HG03432 (cell line): ENCODE measurements around the gene TSPAN32.

ENCODE experiments used
- ATAC-seq: cut with Tn5 transposase; IDR thresholded peaks from one replicate; pipeline ENCODE4 v1.9.1; 2021; ENCODE audit warnings: mild to moderate bottlenecking, moderate library complexity; ENCODE audit not compliant: unreplicated experiment

Gene TSPAN32

GRCh38 chr11:2266586-2267305, 35.1 kb upstream of the TSPAN32 start:
- no peak for ATAC-seq

- ATAC-seq, result no peak
Observed at GRCh38 chr11:2267306-2267850, 34.4 kb upstream of the TSPAN32 start.

GRCh38 chr11:2267851-2268728, 33.7 kb upstream of the TSPAN32 start:
- ATAC-seq, result no peak

GRCh38 chr11:2268729-2269600, 32.8 kb upstream of the TSPAN32 start:
- no peak for ATAC-seq

GRCh38 chr11:2269601-2270321, 32.1 kb upstream of the TSPAN32 start:
- no peak for ATAC-seq

GRCh38 chr11:2270322-2271076, 31.3 kb upstream of the TSPAN32 start, which contains the start of gene ASCL2:
ASCL2 (minus strand) TSS chr11:2270588; CDS start chr11:2270332, 256 bp downstream.
- ATAC-seq, result no peak

GRCh38 chr11:2271077-2271326, 30.8 kb upstream of the TSPAN32 start:
- no peak for ATAC-seq

GRCh38 chr11:2271327-2272227, 30.2 kb upstream of the TSPAN32 start:
- ATAC-seq, result no peak

GRCh38 chr11:2272228-2272945, 29.4 kb upstream of the TSPAN32 start:
- no peak for ATAC-seq

GRCh38 chr11:2272946-2273280, 28.9 kb upstream of the TSPAN32 start:
- ATAC-seq, result no peak

- ATAC-seq, result no peak
Observed at GRCh38 chr11:2273311-2273710, 28.5 kb upstream of the TSPAN32 start.

- ATAC-seq, result no peak
Observed at GRCh38 chr11:2273771-2274170, 28.0 kb upstream of the TSPAN32 start.

GRCh38 chr11:2275334-2276279, 26.2 kb upstream of the TSPAN32 start:
- ATAC-seq, result no peak

GRCh38 chr11:2276280-2277007, 25.4 kb upstream of the TSPAN32 start:
- no peak for ATAC-seq

- ATAC-seq, result no peak
Observed at GRCh38 chr11:2277008-2277346, 24.8 kb upstream of the TSPAN32 start.

GRCh38 chr11:2277933-2278523, 23.8 kb upstream of the TSPAN32 start:
- no peak for ATAC-seq
